GM18870 (cell line): ENCODE measurements around the gene ADGRD1.
"Not testable (repeated sequence)": the region's sequence is repeated elsewhere in the genome, so short reads cannot be mapped to it uniquely, and the experiment has no call there.

ENCODE experiments used
- ATAC-seq: cut with Tn5 transposase; IDR thresholded peaks from one replicate; pipeline ENCODE4 v1.9.1; 2021; ENCODE audit warnings: moderate library complexity; ENCODE audit not compliant: unreplicated experiment

Gene ADGRD1

DNA sequence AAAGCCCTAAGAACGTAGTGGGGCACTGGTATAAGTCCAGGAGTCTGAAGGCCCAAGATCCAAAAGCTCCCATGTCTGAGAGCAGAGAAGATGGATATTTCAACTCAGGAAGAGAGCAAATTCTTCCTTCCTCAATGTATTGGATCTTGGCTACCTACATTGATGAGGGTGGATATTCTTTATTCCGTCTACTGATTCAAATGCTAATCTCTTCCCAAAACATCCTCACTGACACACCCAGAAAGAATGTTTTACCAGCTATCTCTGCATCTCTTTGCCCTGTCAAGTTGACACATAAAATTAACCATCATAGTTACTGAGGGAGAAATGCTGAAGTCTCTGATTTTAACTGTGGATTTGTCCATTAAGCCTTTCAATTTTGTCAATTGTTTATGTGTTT, 16.6 kb upstream of the ADGRD1 start:
- ATAC-seq = no peak

DNA sequence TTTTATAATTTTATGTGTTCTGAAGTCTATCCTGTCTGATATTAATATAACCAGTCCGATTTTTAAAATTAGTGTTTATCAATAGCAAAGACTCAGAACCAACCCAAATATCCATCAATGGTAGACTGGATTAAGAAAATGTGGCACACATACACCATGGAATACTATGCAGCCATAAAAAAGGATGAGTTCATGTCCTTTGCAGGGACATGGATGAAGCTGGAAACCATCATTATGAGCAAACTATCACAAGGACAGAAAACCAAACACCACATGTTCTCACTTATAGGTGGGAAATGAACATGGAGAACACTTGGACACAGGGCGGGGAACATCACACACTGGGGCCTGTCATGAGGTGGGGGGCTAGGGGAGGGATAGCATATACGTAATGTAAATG, 16.2 kb upstream of the ADGRD1 start:
- not testable (repeated sequence) for ATAC-seq

DNA sequence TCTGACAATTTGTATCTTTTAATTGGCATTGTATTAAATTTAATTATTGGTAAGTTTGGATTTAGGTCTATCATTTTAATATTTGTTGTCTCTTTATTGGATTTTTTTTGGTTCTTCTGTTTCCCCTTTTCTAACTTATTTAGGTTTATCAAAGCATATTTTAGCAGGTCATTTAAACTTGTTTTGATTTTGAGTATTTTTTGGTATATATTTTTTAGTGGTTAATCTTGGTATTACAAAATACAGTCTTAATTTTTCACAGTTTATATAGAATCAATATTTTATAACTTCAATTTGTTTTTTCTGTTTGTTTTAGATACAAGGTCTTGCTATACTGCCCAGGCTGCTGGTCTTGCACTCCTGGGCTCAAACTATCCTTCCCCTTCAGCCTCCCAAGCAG, 15.5 kb upstream of the ADGRD1 start:
- ATAC-seq = no peak

DNA sequence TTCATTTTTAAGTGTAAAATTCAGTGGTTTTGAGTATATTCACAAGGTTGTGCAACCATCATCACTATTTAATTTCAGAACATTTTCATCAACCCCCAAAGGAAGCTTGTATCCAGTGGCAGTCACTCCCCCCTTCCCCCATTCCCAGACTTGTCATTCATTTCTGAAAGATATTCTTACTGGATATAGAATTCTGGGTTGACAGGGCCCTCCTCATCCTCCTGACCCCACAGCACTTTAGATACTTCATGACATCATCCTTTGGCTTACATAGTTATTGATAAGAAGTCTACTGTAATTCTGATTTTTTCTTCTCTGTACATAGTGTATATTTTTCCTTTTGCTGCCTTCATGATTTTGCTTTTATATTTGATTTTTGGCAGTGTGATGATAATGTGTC, 8.8 kb upstream of the ADGRD1 start:
- ATAC-seq = no peak

GRCh38 chr12:130945786-130946492, 7.8 kb upstream of the ADGRD1 start:
- no peak for ATAC-seq

GRCh38 chr12:130947028-130947613, 6.6 kb upstream of the ADGRD1 start:
- ATAC-seq = no peak

GRCh38 chr12:130948136-130948535, 5.6 kb upstream of the ADGRD1 start:
- no peak for ATAC-seq

DNA sequence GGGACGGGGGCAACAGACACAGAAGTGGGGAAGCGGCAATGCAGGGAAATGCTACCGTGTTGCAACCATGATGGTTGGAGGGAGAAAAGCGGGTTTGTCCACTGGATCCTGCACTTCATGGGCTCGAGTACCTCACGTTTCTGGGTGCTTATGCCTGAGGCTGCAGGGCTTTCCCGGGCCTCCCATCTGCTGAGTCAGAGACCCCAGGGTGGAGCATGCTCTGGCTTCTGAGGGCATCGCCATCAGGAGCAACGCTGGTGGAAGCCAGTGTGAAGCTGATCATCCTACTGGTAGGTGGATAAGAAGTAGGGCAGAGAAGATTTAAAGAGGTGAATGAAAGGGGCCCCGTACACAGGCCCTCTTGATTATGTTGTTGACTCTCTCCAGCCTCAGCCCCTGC, 5.0 kb upstream of the ADGRD1 start:
- no peak for ATAC-seq

- no peak for ATAC-seq
Observed at GRCh38 chr12:130949806-130950205, 3.9 kb upstream of the ADGRD1 start.

GRCh38 chr12:130951636-130952035, 2.1 kb upstream of the ADGRD1 start:
- ATAC-seq = no peak

DNA sequence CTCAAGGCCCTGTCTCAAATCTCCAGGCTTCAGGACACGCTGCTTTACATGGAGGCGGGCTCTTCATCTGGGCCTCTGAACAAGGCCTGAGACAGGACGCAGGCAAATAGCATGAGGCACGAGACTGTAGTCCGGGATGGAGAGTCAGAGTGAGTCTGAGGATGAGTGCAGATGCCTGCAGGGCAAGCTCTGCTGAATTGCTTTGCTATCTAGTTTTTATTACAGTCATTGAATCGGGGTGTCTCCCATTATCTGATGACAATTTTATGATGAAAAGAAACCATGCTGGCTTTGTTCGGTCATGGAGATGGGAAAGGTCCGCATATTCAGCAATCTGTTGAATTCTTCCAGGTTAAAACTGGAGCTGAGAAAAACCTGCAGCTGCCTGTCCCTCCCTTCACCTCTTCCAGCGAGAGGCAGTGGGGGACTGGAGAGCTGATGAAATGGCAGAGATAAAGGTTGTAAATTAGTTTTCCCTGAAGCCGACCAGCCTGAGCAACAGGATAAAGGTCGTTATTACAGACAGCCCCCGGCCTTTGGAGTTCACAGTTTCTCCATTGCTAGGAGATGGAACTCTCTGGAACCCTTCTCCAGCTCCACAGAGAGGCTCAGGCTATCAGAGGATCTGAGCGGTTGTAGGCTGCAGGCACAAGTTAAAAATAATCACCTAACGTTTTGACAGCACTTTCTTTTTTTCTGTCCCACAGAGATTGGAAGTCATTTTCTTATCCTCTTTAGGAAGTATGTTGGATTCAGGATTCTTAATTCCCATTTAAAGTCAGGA, 1.3 kb upstream of the ADGRD1 start:
- no peak for ATAC-seq

GRCh38 chr12:130954544-130954831, 781 bp downstream of the ADGRD1 start:
- no peak for ATAC-seq

DNA sequence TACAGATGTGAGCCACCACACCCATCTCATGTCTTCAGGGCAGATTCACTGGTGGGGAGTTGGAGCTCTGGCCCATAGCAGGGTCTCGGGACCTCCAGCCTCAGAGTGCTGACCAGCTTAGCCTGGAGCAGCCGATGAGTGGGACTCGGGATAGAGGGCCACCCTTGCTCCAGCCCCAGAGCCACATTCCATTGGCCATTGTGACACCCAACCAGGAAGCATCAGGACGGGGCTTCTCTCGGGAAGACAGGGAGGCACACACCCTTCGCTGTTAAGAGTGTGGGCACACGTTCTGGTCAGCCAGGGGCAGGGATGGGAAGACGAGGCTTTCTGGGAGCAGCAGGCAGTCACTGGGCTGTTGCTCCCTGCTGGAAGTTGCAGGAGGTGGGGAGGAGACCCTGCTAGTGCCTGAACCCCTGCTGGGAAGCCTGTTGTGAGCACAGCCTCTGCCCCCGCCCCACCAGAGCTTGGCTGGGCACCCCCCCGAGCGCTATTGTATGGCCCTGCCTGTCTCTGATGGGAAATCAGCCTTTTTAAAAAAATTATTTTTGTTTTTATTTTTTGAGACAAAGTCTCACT, 1.6 kb downstream of the ADGRD1 start:
- ATAC-seq = no peak

DNA sequence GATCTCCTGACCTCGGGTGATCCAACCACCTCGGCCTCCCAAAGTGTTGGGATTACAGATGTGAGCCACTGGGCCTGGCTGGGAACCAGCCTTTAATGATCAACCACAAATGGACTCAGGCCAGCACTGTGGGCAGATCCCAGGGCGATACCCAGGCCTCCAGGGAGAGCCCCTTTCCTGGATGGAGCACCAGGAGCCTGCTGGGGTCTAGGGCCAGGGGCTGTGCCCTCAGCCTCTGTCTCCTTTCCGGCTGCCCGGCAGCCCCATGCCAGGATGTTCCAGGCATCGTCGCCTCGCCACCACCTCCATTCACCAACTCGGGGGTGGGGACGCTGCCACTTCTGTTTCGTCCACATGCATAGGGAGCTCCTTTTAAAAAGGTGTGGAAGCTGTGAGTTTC, 2.3 kb downstream of the ADGRD1 start:
- ATAC-seq = no peak

DNA sequence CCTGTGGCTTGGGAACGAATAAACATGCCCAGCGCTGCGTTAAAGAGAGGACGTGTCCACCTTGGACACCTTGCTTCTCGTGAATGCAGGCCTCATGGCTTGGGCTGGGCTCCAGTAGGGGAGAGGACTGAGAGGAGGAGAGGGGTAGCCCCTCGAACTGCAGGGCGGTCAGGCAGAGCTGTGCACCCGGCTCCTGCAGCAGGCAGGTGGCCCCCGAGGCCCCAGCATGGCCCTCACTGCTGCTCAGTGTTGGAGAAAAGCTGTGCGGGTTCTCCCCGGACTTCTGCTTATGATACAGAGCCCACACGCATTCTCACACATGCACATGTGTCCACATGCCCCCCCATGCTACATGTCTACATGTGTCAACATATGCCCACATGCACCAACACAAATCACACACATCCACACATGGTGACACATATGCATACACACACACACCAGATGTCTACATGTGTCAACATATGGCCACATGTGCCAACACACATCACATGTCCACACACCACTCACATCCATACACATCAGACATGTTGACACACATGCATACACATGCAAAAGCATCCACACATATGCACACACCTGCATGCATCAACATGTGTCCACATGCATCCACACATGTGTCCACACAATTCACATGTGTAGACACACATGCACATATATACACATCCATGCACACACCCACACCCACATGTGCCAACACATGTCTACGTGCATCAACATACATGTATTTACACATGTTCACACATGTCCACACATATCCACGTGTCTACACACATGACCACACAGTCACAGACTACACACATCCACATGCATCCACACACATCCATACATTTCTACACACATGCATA, 3.0 kb downstream of the ADGRD1 start:
- ATAC-seq = no peak

- ATAC-seq = no peak
Observed at GRCh38 chr12:130957304-130957621, 3.6 kb downstream of the ADGRD1 start.

DNA sequence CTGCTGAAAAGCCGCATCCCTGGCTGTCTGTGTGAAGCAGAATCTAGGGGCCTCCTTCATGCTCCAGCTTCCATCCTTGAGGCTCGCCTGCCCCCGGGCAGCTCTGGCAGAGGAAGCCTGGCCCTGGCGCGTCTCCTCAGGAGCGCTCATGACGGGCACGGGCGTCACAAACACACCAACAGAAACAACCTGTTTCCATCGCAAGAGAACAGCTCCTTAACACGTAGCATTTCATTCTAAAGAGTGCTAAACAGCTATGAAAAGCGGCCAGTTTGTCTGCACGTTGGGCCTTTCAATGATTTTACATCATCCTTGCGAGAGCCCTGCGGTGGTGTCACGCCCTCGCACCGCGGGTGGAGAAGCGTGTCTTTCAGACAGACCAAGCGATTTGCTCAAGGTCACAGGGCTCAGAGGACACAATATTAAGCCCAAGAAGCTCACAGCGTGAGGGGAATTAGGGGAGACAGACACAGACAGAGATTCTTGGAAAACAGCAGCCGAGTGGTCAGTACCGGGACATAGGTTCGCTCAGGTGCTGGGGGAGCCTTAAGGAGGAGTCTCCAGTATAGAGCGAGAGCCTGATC, 4.9 kb downstream of the ADGRD1 start:
- no peak for ATAC-seq

- no peak for ATAC-seq
Observed at GRCh38 chr12:130959632-130960031, 5.9 kb downstream of the ADGRD1 start.

- ATAC-seq = no peak
Observed at GRCh38 chr12:130960058-130960457, 6.4 kb downstream of the ADGRD1 start.

GRCh38 chr12:130960787-130961186, 7.1 kb downstream of the ADGRD1 start:
- no peak for ATAC-seq

GRCh38 chr12:130961921-130962451, 8.3 kb downstream of the ADGRD1 start:
- ATAC-seq = no peak
